Measurements from ENCODE around the gene PHLDA3. TPM values are rescaled to one million over a fixed set of nuclear protein-coding genes. Genes with fewer than 3 reads are reported as not detected.

The PHLDA3 gene
- total RNA-seq, 4 donors from 2014 or later, result 95.4 to 350 (median 150) TPM

DNA sequence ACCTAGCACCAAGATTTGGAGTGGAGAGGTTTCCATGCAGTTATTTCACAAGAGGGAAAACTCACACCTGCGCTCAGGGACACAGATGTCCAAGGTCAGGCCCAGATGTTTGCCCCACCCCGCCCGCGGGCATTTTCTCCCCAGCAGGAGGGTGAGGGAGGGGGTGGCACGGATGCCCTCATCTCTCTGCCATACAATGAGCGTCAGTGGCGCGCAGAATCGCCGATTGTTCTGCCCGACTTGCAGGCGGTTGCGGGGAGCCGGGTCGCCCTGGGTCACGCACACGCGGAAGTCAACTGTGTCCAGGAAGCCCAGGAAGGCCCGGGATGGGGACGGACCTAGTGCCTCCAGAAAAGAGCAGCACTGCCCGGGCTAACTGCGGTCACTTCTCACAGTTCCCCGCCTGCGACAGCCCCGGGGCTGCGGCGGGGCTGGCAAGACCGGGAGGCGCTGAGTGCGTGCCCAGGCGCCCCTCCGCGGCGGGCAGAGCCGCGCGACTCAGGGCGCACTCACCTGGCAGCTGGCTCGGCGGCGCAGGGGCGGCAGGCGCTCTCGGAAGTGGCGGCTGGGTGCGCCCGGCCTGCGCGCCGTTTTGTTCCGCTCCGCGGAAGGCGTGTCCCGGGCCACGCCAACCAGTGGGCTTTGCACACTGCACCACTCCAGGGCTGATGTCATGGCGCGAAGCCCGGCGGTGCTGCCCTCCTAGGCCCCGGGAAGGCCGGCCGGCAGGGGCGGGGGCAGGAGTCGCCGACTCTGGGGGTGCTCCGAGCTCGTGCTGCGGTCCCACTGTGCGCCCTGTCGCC is 37.8 kb upstream of the PHLDA3 start, which contains the start of gene CSRP1:
Gene CSRP1 (minus strand): TSS at position 567 of the 803 bp plus-strand sequence. CDS start 10,820 bp downstream, outside the sequence.
- no peak for TF ChIP-seq CTCF (IDR thresholded peaks at IDR 0.05; ENCODE audit: low read depth)

- TF ChIP-seq CTCF (IDR thresholded peaks at IDR 0.05; ENCODE audit: low read depth), result no peak
Observed at GRCh38 chr1:201506092-201506491, 37.1 kb upstream of the PHLDA3 start.

DNA sequence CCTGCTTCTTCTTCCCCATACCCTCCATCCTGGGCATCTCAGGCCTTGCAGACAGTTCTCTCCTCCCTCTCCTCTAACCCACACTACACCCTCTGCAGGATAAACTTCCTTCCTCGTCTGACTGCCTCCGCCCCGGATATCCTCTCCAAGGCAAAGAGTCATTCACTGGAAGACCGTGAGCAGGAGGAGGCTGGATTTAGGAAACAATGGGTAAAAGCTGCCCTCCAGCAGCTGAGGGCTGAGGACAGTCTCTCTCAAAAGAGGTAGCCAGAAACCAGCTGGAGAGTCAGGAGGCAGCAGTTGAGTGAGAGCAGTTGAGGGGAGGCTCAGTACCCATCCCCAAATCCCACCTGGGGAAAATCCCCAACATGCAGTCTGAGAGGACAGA is 36.5 kb upstream of the PHLDA3 start:
- TF ChIP-seq CTCF (IDR thresholded peaks at IDR 0.05; ENCODE audit: low read depth), result no peak

DNA sequence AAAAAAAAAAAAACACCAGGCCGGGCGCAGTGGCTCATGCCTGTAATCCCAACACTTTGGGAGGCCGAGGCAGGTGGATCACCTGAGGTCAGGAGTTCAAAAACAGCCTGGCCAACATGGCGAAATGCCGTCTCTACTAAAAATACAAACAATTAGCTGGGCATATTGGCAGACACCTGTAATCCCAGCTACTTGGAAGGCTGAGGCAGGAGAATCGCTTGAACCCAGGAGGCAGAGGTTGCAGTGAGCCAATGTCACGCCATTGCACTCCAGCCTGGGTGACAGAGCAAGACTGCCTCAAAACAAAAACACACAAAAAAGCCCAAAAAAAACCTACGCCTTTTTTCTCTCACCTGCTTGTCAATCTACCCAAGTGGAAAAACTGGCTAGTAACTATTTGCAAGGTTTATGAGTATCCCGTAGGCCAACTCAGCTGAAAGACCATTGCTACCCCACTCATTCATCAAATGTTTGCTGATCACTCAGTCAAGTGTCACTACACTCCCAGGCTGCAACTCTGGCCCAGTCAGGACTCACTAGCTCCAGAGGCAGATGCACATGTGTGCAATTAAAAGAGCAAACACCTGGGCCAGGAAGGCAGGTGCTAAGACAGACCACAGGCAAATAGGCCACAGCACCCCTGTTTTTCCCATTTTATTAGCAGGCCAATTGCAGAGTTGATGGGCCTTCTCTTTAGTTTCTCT is 36.0 kb upstream of the PHLDA3 start:
- no peak for TF ChIP-seq CTCF (IDR thresholded peaks at IDR 0.05; ENCODE audit: low read depth)

- no peak for TF ChIP-seq CTCF (IDR thresholded peaks at IDR 0.05; ENCODE audit: low read depth)
Observed at GRCh38 chr1:201504179-201504631, 35.2 kb upstream of the PHLDA3 start.

GRCh38 chr1:201503397-201504176 is 34.6 kb upstream of the PHLDA3 start:
- TF ChIP-seq CTCF (IDR thresholded peaks at IDR 0.05; ENCODE audit: low read depth), result no peak

DNA sequence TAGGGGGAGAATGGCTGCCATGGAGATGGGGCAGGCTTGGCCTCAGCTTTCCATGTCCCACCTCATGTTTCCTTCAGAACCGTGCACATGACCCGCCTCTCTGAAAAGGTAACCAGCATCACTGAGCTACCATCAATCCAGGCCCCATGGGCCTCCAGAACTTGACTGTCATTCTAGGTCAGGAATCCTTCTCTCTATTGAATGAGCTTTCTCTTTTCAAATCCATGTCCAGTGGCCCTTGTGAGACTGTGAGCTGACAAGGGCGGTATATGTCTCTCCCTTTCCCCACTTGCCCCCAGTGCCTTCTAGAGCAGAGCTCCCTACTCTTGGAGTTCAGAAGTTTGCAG is 33.5 kb upstream of the PHLDA3 start:
- TF ChIP-seq CTCF (IDR thresholded peaks at IDR 0.05; ENCODE audit: low read depth), result no peak

All from subcutaneous adipose tissue (tissue), 4 donors.